HCEC 1CT (cell line): ENCODE data around the gene NTM.
A peak's percentile ranks its signal among the peaks of the same experiment; 100 is the strongest.
"Not testable (repeated sequence)": the region's sequence is repeated elsewhere in the genome, so short reads cannot be mapped to it uniquely, and the experiment has no call there.

Experiments used
- DNase-seq: peaks from one replicate; pipeline ENCODE4 v3.0.0-alpha.2; 2017

Gene NTM

GRCh38 chr11:132064987-132065620 lies 694.7 kb downstream of the NTM start:
- DNase-seq: peak; percentile 97

DNA sequence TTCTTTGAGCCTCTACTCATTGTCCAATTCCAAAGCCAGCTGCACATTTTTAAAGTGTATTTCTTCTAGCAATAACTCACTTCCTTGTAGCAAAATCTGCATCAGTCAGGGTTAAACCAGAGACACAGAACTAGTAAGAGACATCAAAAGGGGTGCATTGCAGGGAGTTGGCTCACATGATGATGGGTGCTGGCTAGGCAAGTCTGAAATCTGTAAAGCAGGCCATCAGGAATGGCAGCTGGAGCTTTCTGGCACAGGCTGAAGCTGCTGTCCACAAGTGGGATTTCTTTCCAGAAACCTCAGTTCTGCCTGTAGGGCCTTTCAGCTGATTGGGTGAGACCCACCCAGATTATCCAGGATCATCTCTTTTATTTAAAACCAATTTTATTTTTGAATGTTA lies 698.1 kb downstream of the NTM start:
- no peak for DNase-seq

DNA sequence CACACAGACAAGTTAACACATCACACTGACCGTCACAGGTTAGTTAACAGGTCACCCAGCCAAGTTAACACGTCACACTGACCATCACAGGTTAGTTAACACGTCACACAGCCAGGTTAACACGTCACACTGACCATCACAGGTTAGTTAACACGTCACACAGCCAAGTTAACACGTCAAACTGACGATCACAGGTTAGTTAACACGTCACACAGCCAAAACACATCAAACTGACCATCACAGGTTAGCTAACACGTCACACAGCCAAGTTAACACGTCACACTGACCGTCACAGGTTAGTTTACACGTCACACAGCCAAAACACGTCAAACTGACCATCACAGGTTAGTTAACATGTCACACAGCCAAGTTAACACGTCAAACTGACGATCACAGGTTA lies 699.2 kb downstream of the NTM start:
- not testable (repeated sequence) for DNase-seq

- DNase-seq: not testable (repeated sequence)
Observed at GRCh38 chr11:132070907-132071306, 700.5 kb downstream of the NTM start.

GRCh38 chr11:132072044-132072857 lies 701.8 kb downstream of the NTM start:
- DNase-seq: peak; percentile 100

DNA sequence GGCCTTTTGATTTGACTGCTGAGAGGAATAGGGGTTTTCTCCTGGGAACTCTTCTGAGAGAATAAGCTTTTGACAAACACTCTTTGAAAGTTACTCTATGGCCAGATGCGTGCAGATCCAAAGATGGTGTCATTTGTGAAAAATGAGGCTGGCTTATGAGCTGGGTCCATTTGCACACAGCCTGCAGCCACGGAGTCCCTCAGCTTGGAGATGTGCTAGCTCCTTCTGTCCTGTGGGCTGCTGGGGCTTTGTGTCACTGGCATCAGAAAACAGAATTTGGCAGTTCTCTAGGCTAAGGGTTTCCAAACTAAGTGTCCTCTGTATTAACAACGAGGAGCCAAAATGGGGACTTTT lies 702.4 kb downstream of the NTM start:
- DNase-seq: peak; percentile 38

DNA sequence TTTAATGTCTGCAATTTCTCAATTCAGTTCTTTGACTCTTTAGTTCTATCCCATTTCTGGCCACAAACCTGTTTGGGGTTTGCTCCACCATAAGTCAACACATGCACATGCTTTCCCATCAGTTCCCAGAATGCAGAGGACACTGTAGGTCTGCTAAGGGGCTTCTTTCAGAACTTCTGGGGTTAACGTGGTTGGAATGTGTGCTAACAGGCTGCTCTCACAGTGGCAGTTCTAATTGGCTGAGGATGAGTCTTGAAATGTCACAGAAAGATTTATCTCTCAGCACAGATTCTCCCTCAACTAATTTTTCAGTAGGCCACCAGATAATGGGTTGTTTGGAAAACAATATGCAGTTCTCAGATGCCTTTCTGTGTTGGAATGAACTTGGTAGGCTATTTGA lies 703.4 kb downstream of the NTM start:
- DNase-seq: no peak

GRCh38 chr11:132075447-132075846 lies 705.0 kb downstream of the NTM start:
- DNase-seq: no peak

- no peak for DNase-seq
Observed at GRCh38 chr11:132077416-132077815, 707.0 kb downstream of the NTM start.

- DNase-seq: no peak
Observed at GRCh38 chr11:132078264-132079076, 708.1 kb downstream of the NTM start.

- DNase-seq: peak; percentile 55
Observed at GRCh38 chr11:132080127-132080526, 709.7 kb downstream of the NTM start.

- DNase-seq: no peak
Observed at GRCh38 chr11:132082566-132082965, 712.2 kb downstream of the NTM start.

GRCh38 chr11:132084433-132084832 lies 714.0 kb downstream of the NTM start:
- DNase-seq: no peak

- DNase-seq: no peak
Observed at GRCh38 chr11:132087148-132087547, 716.7 kb downstream of the NTM start.

DNA sequence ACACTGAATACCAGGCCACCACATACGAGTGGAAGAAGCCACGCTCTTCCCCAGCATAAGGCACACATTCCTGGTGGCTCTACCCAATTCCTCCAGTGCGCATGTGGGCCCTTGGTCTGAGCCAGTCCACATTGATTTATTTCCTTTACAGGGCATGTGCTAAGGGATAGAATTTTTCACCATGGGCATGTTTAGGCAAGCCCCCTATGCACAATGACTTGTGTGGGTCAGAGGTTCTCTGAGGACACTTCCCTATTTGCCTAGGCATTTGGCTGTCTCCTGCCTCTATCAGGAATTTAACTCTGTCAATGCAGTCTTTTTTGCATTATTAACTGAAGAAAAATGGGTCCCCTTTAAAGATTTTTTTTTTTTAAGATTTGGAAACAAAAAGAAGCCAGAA lies 718.1 kb downstream of the NTM start:
- DNase-seq: no peak

- DNase-seq: no peak
Observed at GRCh38 chr11:132093536-132094259, 723.3 kb downstream of the NTM start.

DNA sequence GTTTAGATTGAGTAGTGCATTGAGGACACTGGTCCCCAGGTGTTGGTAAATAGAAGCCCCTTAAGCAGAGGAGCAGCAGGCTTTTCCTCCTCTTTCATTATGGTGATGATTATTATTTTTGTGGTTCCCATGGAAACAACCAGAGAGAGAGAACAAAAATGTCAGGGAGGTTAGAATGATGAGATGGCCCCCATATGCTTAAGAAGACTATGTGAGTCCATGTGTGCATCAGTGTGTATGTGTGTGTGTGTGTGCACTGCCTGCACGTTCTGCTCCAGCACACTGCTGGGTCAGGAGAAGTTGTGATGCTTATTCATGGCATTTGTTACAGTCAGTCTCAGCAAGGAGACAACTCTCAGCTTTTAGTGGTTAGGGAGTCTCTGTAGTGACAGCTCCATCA lies 724.2 kb downstream of the NTM start:
- DNase-seq: no peak

- DNase-seq: no peak
Observed at GRCh38 chr11:132095230-132096131, 725.1 kb downstream of the NTM start.

DNA sequence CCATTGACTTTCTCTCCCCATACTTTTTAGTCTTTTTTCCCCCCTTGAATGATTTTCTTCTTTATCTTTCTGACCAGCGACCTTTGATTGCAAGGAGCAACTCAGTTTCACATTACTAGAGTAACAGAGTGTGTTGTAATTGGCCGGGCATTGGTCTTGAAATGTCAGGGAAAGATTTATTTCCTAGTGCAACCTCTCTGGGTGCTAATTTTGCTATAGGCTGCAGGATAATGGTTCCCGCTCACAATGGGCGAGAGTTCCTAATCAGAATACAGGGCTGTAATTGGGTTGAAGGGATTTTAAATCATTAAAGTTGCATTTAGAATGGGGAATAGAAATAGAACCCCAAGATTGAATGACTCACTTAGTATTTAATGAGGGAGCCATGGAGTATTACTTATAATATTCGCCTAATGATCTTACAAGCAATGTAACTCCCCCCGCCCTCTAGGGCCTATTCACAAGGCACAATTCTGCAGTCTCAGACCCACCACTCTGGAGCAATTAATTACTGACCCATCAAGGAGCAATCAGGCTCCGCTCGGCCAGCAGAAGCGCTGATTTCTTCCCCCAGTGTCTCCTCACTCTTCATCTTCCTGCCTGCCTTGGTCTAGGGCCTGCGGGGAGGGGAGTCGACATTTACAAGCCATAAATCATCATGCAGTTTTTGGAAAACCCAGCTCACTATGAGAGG lies 725.9 kb downstream of the NTM start:
- no peak for DNase-seq

DNA sequence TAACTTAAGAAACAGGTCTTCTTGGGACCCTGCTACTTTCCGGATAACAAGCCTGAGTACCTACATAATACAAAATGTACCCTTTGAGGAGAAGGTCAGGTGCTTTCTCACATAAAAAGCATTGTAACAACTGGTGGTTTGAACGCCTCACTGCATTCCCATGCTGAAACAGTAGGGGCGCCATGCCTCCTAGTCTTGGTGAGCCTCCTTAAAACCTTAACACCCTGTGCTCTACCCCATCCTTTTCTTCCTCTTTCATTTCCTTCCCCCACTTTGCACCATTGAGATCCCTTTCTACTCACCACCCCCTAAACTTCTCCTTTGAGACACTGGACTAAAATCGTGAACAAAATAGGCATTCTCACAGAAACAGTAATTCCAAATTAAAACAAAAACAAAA lies 729.3 kb downstream of the NTM start:
- DNase-seq: no peak

DNA sequence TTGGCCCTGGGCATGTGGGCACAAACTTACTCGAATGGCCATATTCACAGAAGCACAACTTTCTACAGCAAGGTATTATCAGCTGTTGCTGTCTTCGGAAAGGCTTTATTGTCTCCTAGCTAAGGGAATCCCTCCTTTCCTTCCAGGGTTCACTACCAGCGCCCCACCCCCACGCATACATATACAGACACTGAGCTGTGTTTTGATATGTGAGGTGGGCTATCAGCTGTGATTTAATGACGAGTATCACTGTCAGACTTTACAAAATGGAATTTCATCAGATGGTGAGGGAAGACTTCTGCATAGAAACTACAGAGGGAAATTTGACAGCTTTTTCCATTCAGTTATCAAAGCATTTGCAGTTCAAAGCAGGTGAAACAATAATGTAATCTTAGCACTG lies 730.2 kb downstream of the NTM start:
- DNase-seq: no peak
